NCI-H82 treated with DMSO at 0.1 percent for 48 hours (cell line): ENCODE data around the gene CDH4.

Experiments used
- DNase-seq: peaks from one replicate; lab custom pipeline; 2025; ENCODE audit not compliant: unreplicated experiment; lab: John Stamatoyannopoulos, UW

CDH4 gene

GRCh38 chr20:61697666-61698597 lies 445.9 kb downstream of the CDH4 start:
- no peak for DNase-seq

DNA sequence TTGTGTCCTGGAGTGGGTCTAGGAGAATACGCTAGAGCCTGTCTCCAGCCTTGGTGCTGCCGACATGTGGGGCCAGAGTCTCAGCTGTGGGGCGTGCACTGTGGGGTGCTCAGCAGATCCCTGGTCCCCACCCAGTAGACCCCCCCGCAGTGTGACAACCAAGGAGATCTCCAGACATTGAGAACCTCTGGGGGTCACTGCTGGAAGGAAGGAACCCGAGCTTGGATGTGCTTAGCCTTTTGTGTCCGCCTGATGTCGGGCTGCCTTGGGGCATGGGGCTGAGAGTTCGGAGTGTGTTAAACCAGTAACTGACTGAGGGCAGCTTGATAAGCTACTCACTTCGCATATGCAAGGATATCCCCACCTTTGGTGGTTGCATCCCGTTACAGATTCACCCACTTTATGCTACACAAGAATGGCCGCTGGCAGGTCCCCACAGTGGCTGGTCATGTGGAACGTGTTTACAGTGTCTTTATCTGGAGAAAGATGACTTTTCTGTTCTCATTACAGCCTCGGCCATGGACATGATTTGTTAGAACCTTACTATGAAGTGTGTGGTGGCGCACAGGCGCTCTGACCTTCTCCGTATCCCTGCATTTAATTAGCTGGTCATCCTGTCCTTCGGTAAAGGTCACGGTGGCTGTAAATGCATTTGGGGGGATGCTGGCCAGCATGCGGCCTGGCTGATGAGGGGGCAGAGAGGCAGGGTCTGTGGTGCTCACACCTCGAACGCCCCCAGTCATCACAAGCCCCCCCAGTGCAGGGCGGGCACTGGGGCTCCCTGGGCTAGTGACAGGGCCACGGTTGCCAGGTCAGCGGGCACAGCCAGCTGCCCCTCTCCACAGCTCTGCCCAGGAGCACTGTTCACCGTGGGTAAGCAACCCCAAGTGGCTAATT lies 446.8 kb downstream of the CDH4 start:
- DNase-seq = no peak

- no peak for DNase-seq
Observed at GRCh38 chr20:61699495-61700374, 447.7 kb downstream of the CDH4 start.

- DNase-seq = no peak
Observed at GRCh38 chr20:61700595-61701140, 448.6 kb downstream of the CDH4 start.

- no peak for DNase-seq
Observed at GRCh38 chr20:61701401-61701800, 449.3 kb downstream of the CDH4 start.

- DNase-seq = no peak
Observed at GRCh38 chr20:61701802-61702201, 449.7 kb downstream of the CDH4 start.

DNA sequence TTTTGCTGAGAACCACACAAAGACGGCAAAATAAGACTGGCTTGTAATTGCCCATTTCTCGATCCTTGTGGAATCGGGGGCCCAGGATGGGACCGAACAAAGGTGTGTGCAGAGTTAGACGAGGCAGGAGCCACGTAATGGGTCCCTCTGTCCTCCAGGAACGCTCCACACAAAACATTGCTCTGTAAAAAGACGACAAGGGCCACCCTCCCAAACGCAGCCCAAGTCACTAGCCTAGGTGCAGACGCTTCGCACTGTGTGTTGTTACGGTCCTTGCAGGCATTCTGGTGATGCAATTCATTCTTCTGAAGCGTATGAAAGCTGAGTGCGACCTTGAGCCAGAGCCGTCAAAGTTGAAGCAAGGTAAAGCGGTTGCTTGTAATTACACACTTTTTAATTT lies 450.2 kb downstream of the CDH4 start:
- DNase-seq = no peak

DNA sequence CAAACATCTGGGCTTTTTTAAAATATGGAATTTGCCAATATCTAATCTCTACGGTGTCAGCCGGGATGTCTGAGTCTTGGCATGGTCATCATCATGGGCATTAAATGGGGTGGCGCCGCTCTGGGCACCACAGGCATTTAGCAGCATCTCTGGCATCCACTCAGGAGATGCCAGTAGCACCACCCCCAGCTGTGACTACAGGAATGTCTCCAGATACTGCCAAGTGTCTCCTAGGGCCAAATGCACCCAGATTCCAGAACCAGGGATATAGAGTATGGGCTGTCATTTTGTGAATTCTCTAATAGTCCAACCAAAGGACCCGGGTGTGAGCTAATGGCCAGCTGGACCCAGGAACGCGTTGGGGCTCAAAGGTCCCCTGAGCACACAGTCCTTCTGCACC lies 452.6 kb downstream of the CDH4 start:
- DNase-seq = no peak

GRCh38 chr20:61705386-61706258 lies 453.6 kb downstream of the CDH4 start:
- no peak for DNase-seq

DNA sequence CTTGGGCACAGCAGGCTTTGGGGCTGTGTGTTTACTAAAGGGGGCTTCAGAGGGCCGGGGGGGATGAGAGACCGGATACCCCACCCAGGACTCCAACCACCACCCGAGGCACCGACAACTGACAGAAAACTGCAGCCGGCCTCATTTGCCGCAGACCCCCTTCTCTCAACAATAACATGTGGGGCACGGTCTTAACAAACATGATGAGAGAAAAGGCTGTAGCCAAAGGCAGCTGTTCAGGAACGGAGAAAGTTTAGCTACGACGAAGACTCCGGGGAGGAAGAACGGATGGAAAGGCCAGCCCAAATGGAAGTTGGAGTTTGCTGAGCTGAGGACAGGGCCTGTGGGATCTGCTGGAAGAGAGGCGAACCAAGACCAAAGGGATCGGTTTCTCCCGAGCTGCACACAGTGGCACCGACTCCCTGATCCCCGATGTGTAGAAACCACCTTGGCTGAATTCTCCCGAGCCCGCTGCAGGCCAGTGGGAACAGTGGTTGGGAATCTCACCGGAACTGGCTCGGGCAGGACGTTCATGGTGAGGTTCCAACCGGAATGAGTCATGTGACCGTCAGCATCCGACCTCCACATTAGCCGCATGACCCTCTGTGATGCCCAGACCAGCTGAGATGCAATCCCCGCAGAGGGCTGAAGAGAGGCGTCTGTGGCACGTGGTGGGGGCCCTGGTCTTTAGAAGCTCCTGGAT lies 454.3 kb downstream of the CDH4 start:
- DNase-seq = no peak

GRCh38 chr20:61708891-61709290 lies 456.8 kb downstream of the CDH4 start:
- DNase-seq = no peak

DNA sequence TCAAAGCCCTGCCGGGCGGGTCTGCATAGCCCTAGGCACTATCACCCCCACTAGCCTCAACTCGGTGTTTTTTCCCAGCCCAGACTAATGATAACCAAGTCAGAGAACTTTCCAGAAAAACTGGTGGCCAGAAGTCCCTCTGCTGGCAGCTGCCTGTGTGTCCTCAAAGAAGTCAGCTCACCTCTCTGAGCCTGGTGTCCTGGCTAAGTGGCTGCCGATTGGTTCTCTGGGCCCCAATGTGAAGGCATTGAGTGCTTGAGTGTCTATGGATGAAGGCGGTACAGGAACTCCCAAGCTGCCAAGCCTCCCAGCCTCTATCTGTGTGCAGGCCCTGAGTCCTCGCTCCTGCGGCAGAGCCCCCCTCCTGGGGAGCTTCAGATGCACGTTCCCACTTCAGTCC lies 458.0 kb downstream of the CDH4 start:
- DNase-seq = no peak

- DNase-seq = no peak
Observed at GRCh38 chr20:61712688-61713087, 460.6 kb downstream of the CDH4 start.

- no peak for DNase-seq
Observed at GRCh38 chr20:61718361-61719005, 466.4 kb downstream of the CDH4 start.

- no peak for DNase-seq
Observed at GRCh38 chr20:61719691-61720347, 467.8 kb downstream of the CDH4 start.

DNA sequence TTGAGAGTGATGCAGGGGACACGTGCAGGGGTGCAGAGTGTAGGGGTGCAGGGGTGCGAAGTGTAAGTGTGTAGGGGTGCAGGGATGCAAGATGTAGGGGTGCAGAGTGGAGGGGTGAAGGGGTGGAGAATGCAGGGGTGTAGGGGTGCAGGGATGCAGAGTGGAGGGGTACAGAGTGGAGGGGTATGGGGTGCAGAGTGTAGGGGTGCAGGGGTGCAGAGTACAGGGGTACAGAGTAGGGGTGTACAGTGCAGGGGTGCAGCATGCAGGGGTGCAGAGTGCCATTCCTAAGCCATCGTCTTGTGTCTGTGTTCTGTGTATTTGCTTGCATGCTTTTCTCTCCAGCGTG lies 468.3 kb downstream of the CDH4 start:
- DNase-seq = no peak

- no peak for DNase-seq
Observed at GRCh38 chr20:61722146-61722678, 470.2 kb downstream of the CDH4 start.
